Fibroblast of mammary gland (primary cell): Measurements from ENCODE around the gene LRRC45.

Experiments
- DNase-seq: peaks from one replicate; pipeline ENCODE4 v3.0.0-alpha.2; 2010; ENCODE audit warnings: low read depth
- H3K4me3 ChIP-seq: 2 replicates; pipeline ENCODE4 v1.5.1; 2011; ENCODE audit warnings: low read depth, mild to moderate bottlenecking, low read length, moderate library complexity; ENCODE audit not compliant: control insufficient read depth
- TF ChIP-seq, protein P1 (sequence below): conservative IDR thresholded peaks from 2 replicates; pipeline ENCODE4 v1.5.1; 2011; ENCODE audit warnings: low read depth, low read length, inconsistent platforms; ENCODE audit not compliant: control insufficient read depth, insufficient read depth

Gene LRRC45

DNA sequence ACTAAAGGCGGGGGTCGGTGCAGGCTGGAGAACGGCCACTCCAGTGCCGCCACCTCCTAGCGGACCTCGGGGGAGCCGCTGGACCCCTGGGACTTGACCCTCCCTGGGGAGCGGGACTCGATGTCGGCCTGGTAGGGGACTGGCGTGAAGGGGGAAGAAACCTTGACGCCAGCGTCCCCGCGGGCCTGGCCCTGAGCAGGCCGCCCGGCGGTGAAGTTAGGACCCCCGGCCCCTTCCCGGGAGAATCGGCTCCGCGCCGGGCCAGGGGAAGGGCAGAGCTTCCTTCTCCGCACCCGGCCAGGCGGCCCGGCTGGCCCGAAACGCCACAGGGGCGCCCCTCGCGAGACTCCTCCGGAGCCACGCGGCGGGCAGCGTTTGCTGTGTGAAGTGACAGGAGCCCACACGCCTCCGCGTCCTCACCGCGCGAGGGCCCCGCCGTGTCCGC lies 42.1 kb downstream of the LRRC45 start:
- H3K4me3 ChIP-seq: peak overlapping the region; percentile 70
- no peak for DNase-seq
- TF ChIP-seq, protein P1, sequence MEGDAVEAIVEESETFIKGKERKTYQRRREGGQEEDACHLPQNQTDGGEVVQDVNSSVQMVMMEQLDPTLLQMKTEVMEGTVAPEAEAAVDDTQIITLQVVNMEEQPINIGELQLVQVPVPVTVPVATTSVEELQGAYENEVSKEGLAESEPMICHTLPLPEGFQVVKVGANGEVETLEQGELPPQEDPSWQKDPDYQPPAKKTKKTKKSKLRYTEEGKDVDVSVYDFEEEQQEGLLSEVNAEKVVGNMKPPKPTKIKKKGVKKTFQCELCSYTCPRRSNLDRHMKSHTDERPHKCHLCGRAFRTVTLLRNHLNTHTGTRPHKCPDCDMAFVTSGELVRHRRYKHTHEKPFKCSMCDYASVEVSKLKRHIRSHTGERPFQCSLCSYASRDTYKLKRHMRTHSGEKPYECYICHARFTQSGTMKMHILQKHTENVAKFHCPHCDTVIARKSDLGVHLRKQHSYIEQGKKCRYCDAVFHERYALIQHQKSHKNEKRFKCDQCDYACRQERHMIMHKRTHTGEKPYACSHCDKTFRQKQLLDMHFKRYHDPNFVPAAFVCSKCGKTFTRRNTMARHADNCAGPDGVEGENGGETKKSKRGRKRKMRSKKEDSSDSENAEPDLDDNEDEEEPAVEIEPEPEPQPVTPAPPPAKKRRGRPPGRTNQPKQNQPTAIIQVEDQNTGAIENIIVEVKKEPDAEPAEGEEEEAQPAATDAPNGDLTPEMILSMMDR: no peak

DNA sequence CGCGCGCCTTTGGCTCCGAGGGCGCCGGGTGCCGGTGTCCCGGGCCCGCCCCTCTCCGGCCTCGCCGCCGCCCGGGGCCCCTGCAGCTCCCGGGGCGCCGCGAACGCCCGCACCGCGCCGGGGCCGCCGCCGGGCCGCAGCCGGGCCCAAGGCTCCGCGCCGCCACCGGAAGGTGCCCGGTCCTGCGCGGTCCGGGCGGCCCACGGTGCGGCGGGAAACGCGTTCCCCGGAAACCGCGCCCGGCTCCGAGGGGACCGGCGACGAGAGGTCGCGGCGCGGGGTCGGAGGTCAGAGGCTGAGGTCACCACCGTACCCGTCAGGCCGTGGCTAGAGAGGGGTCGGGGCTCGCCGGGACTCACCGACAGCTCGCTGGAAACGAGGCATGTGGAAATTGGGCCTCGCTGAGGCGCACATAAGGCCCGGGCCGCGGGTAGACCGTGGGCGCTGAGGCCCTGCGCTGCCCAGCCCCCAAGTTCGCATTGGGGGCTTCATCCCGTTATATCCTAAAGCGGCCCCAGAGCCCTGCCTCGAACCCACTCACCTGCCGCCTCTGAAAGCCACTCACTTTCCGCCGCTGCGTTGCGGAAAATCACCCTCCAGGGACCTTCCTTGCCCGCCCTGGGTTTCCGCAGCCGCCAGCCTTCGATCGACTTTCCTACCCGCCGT lies 42.7 kb downstream of the LRRC45 start, which contains the start of gene DUS1L:
DUS1L (minus strand) TSS at position 167 of the 666 bp plus-strand sequence. CDS start 745 bp downstream, outside the sequence.
- peak; percentile 35 for DNase-seq
- TF ChIP-seq, protein P1: no peak
- H3K4me3 ChIP-seq: peak within 1 kb of the TSS; percentile 70

DNA sequence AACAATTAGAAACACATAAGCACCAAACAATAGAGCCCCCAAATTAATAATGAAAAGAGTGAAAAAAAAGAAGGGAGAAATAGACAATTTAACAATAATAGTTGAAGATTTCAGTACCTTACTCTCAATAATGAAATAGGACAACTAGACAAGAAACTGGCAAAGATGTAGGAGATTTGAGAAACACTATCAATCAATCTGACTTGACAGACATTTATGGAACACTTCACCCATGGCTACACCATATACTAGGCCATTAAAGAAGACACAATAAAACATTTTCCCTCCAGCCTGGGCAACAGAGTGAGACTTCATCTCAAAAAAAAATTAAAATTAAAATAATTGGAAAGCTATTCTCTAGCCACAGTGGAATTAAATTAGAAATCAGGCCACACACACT lies 47.5 kb downstream of the LRRC45 start:
- DNase-seq: no peak
- no peak overlapping the region for H3K4me3 ChIP-seq
- TF ChIP-seq, protein P1: no peak

DNA sequence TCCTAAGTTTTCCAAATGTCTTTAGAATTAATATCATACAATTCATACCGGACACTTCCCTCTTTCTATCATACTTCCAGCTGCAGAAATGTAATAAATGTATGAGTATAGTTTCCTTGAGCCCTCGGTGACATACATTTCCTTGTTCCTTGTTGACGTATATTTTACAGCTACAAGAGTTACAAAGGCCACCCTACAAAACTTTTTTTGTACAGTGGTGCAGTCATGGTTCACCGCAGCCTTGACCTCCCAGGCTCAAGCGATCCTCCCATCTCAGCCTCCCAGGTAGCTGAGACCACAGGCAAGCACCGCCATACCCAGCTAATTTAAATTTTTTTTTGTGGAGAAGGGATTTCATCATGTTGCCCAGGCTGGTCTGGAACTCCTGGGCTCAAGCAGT lies 49.7 kb downstream of the LRRC45 start:
- no peak overlapping the region for H3K4me3 ChIP-seq
- DNase-seq: no peak
- TF ChIP-seq, protein P1: no peak

DNA sequence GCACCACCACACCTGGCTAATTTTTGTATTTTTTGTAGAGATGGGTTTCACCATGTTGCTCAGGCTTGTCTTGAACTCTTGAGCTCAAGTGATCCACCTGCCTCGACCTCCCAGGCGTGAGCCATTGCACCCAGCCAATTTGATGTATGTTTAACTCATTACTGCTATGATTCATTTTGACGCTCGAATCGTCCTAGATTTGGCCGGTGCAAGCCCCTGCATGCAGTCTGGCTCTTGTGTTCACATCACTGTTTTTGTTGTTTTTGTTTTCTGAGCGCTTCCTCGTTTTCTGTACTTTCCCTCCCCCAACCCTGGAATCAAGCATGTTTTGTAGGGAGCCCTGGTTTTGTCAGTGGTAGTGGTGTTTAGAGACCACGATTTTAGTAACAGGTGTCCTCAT lies 50.3 kb downstream of the LRRC45 start:
- TF ChIP-seq, protein P1: no peak
- no peak overlapping the region for H3K4me3 ChIP-seq
- no peak for DNase-seq

DNA sequence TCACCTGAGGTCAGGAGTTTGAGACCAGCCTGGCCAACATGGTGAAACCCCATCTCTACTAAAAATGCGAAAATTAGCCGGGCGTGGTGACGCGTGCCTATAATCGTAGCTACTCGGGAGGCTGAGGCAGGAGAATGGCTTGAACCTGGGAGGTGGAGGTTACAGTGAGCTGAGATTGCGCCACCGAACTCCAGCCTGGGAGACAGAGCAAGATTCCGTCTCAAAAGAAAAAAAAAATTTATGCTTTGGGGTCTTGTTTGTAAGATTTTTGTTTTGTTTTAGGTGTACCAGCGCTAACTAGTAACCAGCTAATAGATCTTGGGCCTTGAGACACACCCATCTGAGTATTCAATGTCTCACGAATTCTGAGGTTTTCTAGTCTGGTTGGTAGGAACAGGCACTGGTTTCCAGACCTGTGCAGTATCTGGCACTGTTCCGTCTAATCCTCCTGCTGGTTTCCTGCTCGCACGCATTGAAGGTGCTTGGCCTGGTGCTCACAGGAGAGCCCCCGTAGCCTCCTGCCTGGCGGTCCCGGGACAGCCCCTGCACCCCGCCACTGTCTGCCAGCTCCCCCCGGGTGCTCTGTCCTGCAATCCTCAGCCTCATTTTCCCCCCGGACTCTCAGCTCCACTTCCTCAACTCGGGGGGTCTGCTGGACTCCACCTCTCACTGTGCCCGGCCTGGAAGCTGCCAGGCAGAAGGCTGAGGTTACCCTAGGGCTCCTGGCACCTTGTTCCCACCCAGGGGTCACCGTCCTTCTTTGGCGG lies 53.1 kb downstream of the LRRC45 start:
- TF ChIP-seq, protein P1: no peak
- DNase-seq: peak; percentile 35
- H3K4me3 ChIP-seq: no peak overlapping the region
